GM15510 (cell line): ENCODE results near the gene CEP57.

Experiments used
- POLR2A ChIP-seq: IDR thresholded peaks from 3 replicates; pipeline ENCODE4 v1.6.1; 2011; ENCODE audit warnings: borderline replicate concordance; ENCODE audit not compliant: insufficient read length; ENCODE audit errors: extremely low read depth

CEP57 gene

GRCh38 chr11:95829580-95830259 is 39.4 kb downstream of the CEP57 start:
- no peak for TF ChIP-seq POLR2A

- no peak for TF ChIP-seq POLR2A
These were observed 41.0 kb downstream of the CEP57 start for GRCh38 chr11:95831198-95831883.

GRCh38 chr11:95832763-95833162 is 42.5 kb downstream of the CEP57 start:
- no peak for TF ChIP-seq POLR2A

GRCh38 chr11:95833378-95833777 is 43.1 kb downstream of the CEP57 start:
- TF ChIP-seq POLR2A: no peak

GRCh38 chr11:95835351-95835750 is 45.1 kb downstream of the CEP57 start:
- TF ChIP-seq POLR2A: no peak

GRCh38 chr11:95835768-95836488 is 45.6 kb downstream of the CEP57 start:
- TF ChIP-seq POLR2A: no peak

GRCh38 chr11:95845167-95845566 is 54.9 kb downstream of the CEP57 start:
- TF ChIP-seq POLR2A: no peak

- TF ChIP-seq POLR2A: no peak
These were observed 59.0 kb downstream of the CEP57 start for GRCh38 chr11:95849087-95849825.

- TF ChIP-seq POLR2A: no peak
These were observed 59.8 kb downstream of the CEP57 start for GRCh38 chr11:95850137-95850536.

- TF ChIP-seq POLR2A: no peak
These were observed 62.8 kb downstream of the CEP57 start for GRCh38 chr11:95853138-95853537.

- TF ChIP-seq POLR2A: no peak
These were observed 63.6 kb downstream of the CEP57 start for GRCh38 chr11:95853862-95854261.

- TF ChIP-seq POLR2A: no peak
These were observed 73.3 kb downstream of the CEP57 start for GRCh38 chr11:95863486-95864140.

GRCh38 chr11:95867105-95867504 is 76.8 kb downstream of the CEP57 start:
- TF ChIP-seq POLR2A: no peak

- TF ChIP-seq POLR2A: no peak
These were observed 87.0 kb downstream of the CEP57 start for GRCh38 chr11:95877291-95877690.
